Osteocyte (in vitro differentiated cells): Measurements from ENCODE around the gene ATP2B1. TPM values are rescaled to one million over a fixed set of nuclear protein-coding genes. Genes with fewer than 3 reads are reported as not detected.

ENCODE experiments used
- DNase-seq: peaks from one replicate; pipeline ENCODE4 v3.0.0; 2021; ENCODE audit warnings: mixed read lengths; ENCODE audit not compliant: unreplicated experiment; ENCODE audit errors: extremely low spot score
- H3K27ac Mint-ChIP-seq: one replicate; pipeline ENCODE4 v1.8.0; 2021; ENCODE audit warnings: mild to moderate bottlenecking, mixed read lengths; ENCODE audit not compliant: unreplicated experiment
- H3K27me3 Mint-ChIP-seq: one replicate; pipeline ENCODE4 v1.8.0; 2021; ENCODE audit warnings: mixed read lengths; ENCODE audit not compliant: unreplicated experiment
- H3K36me3 Mint-ChIP-seq: one replicate; pipeline ENCODE4 v1.8.0; 2021; ENCODE audit warnings: mixed read lengths; ENCODE audit not compliant: unreplicated experiment
- H3K4me1 Mint-ChIP-seq: one replicate; pipeline ENCODE4 v1.8.0; 2021; ENCODE audit warnings: mixed read lengths; ENCODE audit not compliant: unreplicated experiment
- H3K4me3 Mint-ChIP-seq: one replicate; pipeline ENCODE4 v1.8.0; 2021; ENCODE audit warnings: mild to moderate bottlenecking, moderate library complexity, mixed read lengths; ENCODE audit not compliant: unreplicated experiment
- H3K9me3 Mint-ChIP-seq: one replicate; pipeline ENCODE4 v1.8.0; 2021; ENCODE audit warnings: mixed read lengths; ENCODE audit not compliant: unreplicated experiment
- CTCF ChIP-seq: fragments of 200-600 bp; sonication (generic); IDR thresholded peaks from 2 replicates; pipeline ENCODE4 v1.5.0; 2021; ENCODE audit warnings: antibody characterized with exemption, mild to moderate bottlenecking, moderate library complexity
- total RNA-seq: library from RNA; stranded (reverse); gene quantifications from 2 replicates; pipeline ENCODE4 v1.2.1, GENCODE V29; 2021

ATP2B1 gene
- total RNA-seq, 1 donor from 2014 or later = 45.5 TPM

GRCh38 chr12:89712706-89713105, 4.1 kb upstream of the ATP2B1 start:
- Mint-ChIP-seq H3K4me1 (peaks cover 8% of the 10 kb centered on the region), H3K27me3 (no peaks in the 10 kb centered on the region), H3K36me3 (peaks cover 4% of the 10 kb centered on the region), H3K4me3 (no peak overlapping the region), H3K9me3 (peaks cover 4% of the 10 kb centered on the region), H3K27ac (no peak overlapping the region)
- DNase-seq = no peak
- TF ChIP-seq CTCF = no peak

- DNase-seq = no peak
Measured at GRCh38 chr12:89710873-89711750, 2.5 kb upstream of the ATP2B1 start.

GRCh38 chr12:89709995-89710872, 1.6 kb upstream of the ATP2B1 start:
- peaks cover 24% of the 10 kb centered on the region for H3K4me1 Mint-ChIP-seq
- no peak for TF ChIP-seq CTCF
- peaks cover 4% of the 10 kb centered on the region for H3K9me3 Mint-ChIP-seq
- peak overlapping the region; percentile 89 for H3K4me3 Mint-ChIP-seq
- peaks cover 1% of the 10 kb centered on the region for H3K27me3 Mint-ChIP-seq
- peak overlapping the region; percentile 93 for H3K27ac Mint-ChIP-seq
- peaks cover 4% of the 10 kb centered on the region for H3K36me3 Mint-ChIP-seq
- no peak for DNase-seq

More at GRCh38 chr12:89710873-89711750, 2.5 kb upstream of the ATP2B1 start:
- H3K9me3 Mint-ChIP-seq = peaks cover 4% of the 10 kb centered on the region
- TF ChIP-seq CTCF = no peak
- peak overlapping the region; percentile 89 for H3K4me3 Mint-ChIP-seq
- peak overlapping the region; percentile 93 for H3K27ac Mint-ChIP-seq
- H3K36me3 Mint-ChIP-seq = peaks cover 4% of the 10 kb centered on the region
- no peaks in the 10 kb centered on the region for H3K27me3 Mint-ChIP-seq
- H3K4me1 Mint-ChIP-seq = peaks cover 21% of the 10 kb centered on the region

- Mint-ChIP-seq H3K4me3 (peak overlapping the region; percentile 89), H3K27me3 (peaks cover 2% of the 10 kb centered on the region), H3K36me3 (peaks cover 2% of the 10 kb centered on the region)
Measured at GRCh38 chr12:89709157-89709994, 738 bp upstream of the ATP2B1 start.

More at GRCh38 chr12:89709157-89709994, 738 bp upstream of the ATP2B1 start:
- no peak for TF ChIP-seq CTCF
- peak overlapping the region; percentile 93 for H3K27ac Mint-ChIP-seq
- peak; percentile 99 for DNase-seq
- H3K4me1 Mint-ChIP-seq = peaks cover 24% of the 10 kb centered on the region
- H3K9me3 Mint-ChIP-seq = no peaks in the 10 kb centered on the region
